B cell (primary cell): Measurements from ENCODE around the gene MBNL3. TPM values are rescaled to one million over a fixed set of nuclear protein-coding genes. Genes with fewer than 3 reads are reported as not detected.

Experiments
- ATAC-seq: fragments of 200-7000 bp; cut with Tn5 transposase; one replicate; pipeline ENCODE4 v1.10.0; 2021; ENCODE audit warnings: low read depth, mild to moderate bottlenecking, moderate number of reproducible peaks, moderate library complexity
- CTCF ChIA-PET: fragments of 350-600 bp; sonication (Branson Sonifier 250); formaldehyde crosslinking; loops from one replicate; lab custom pipeline; 2021; ENCODE audit warnings: antibody characterized with exemption, inconsistent platforms; lab: Charles Lee
- POLR2A ChIA-PET: fragments of 350-600 bp; sonication (Branson Sonifier 250); formaldehyde crosslinking; loops from one replicate; lab custom pipeline; 2021; ENCODE audit warnings: antibody characterized with exemption; lab: Charles Lee
- DNase-seq: peaks from one replicate; pipeline ENCODE4 v3.0.0; 2013
- H2AFZ ChIP-seq: 2 replicates; pipeline ENCODE4 v1.6.1; 2012; ENCODE audit warnings: mild to moderate bottlenecking, low read depth, low read length; ENCODE audit not compliant: insufficient read depth, poor library complexity, severe bottlenecking
- H3K27ac ChIP-seq, 2 donors: 1 replicate in 1 of 2; 2 replicates in 1 of 2; pipeline ENCODE4 v1.5.1; 2012 to 2013; ENCODE audit warnings: low read length in 2 of 2, mild to moderate bottlenecking in 2 of 2, moderate library complexity in 1 of 2
- H3K27me3 ChIP-seq, 4 experiments: fragments of 200-600 bp in 1 of 4; sonication (generic) in 1 of 4; replicated peaks in 1 of 4; 1 replicate in 2 of 4; 2 replicates in 2 of 4; pipeline versions ENCODE4 v1.6.1 to v1.7.0; 2013 to 2016; ENCODE audit warnings: low read length in 3 of 4, mild to moderate bottlenecking in 2 of 4, mixed read lengths in 1 of 4, moderate library complexity in 1 of 4; ENCODE audit not compliant: insufficient read depth in 4 of 4, control insufficient read depth in 3 of 4; ENCODE audit errors: control extremely low read depth in 1 of 4
- H3K36me3 ChIP-seq, 2 experiments: replicated peaks in 1 of 2; 1 replicate in 1 of 2; 2 replicates in 1 of 2; pipeline versions ENCODE4 v1.6.1 to v1.7.1; 2013; ENCODE audit warnings: low read length in 1 of 2; ENCODE audit not compliant: insufficient read depth in 2 of 2, control insufficient read depth in 1 of 2; ENCODE audit errors: control extremely low read depth in 1 of 2, extremely low read depth in 1 of 2
- H3K4me1 ChIP-seq, 2 donors: fragments of 200-600 bp in 1 of 2; sonication (generic) in 1 of 2; 1 replicate in 1 of 2; 2 replicates in 1 of 2; pipeline versions ENCODE4 v1.5.1 to v1.6.1; 2013 to 2017; ENCODE audit warnings: low read length in 2 of 2; ENCODE audit not compliant: control insufficient read depth in 2 of 2, insufficient read depth in 2 of 2
- H3K4me2 ChIP-seq: replicated peaks from 2 replicates; pipeline ENCODE3; 2012; ENCODE audit warnings: mild to moderate bottlenecking, low read depth, low read length; ENCODE audit not compliant: poor library complexity, severe bottlenecking
- H3K4me3 ChIP-seq, 5 experiments: fragments of 200-600 bp in 1 of 5; sonication (generic) in 1 of 5; 1 replicate in 3 of 5; 2 replicates in 2 of 5; pipeline versions ENCODE4 v1.5.1 to v1.7.0; 2011 to 2016; ENCODE audit warnings: low read length in 4 of 5, mild to moderate bottlenecking in 4 of 5, low read depth in 2 of 5, control low read depth in 1 of 5, moderate library complexity in 1 of 5; ENCODE audit not compliant: insufficient read depth in 1 of 5; ENCODE audit errors: control extremely low read depth in 1 of 5, extremely low read depth in 1 of 5
- H3K79me2 ChIP-seq: fragments of 200-600 bp; sonication (generic); one replicate; pipeline ENCODE4 v1.6.0; 2016; ENCODE audit warnings: low read length; ENCODE audit not compliant: control insufficient read depth, insufficient read depth
- H3K9ac ChIP-seq: fragments of 200-600 bp; sonication (generic); 2 replicates; pipeline ENCODE4 v1.6.1; 2017; ENCODE audit warnings: mild to moderate bottlenecking, low read length, moderate library complexity
- H3K9me3 ChIP-seq, 3 donors: one replicate each; pipeline versions ENCODE4 v1.6.1 to v1.7.1; 2013; ENCODE audit warnings: low read length in 2 of 3; ENCODE audit not compliant: control insufficient read depth in 2 of 3, insufficient read depth in 1 of 3; ENCODE audit errors: control extremely low read depth in 1 of 3
- H4K20me1 ChIP-seq: 2 replicates; pipeline ENCODE4 v1.6.0; 2012; ENCODE audit warnings: mild to moderate bottlenecking, low read length; ENCODE audit not compliant: insufficient read depth, control insufficient read depth, poor library complexity, severe bottlenecking
- H3K27ac Mint-ChIP-seq: one replicate; pipeline ENCODE4 v1.8.0; 2021; ENCODE audit warnings: mixed read lengths
- H3K27me3 Mint-ChIP-seq: one replicate; pipeline ENCODE4 v1.8.0; 2021; ENCODE audit warnings: mixed read lengths
- H3K4me1 Mint-ChIP-seq: one replicate; pipeline ENCODE4 v1.8.0; 2021; ENCODE audit warnings: mixed read lengths
- H3K4me3 Mint-ChIP-seq: one replicate; pipeline ENCODE4 v1.8.0; 2021; ENCODE audit warnings: mixed read lengths
- H3K9me3 Mint-ChIP-seq: one replicate; pipeline ENCODE4 v1.8.0; 2022; ENCODE audit warnings: mixed read lengths; ENCODE audit not compliant: insufficient read depth
- CTCF ChIP-seq: fragments of 200-600 bp; IDR thresholded peaks from one replicate; pipeline ENCODE4 v1.8.0; 2022; ENCODE audit warnings: antibody characterized with exemption, mild to moderate bottlenecking
- EZH2 ChIP-seq: IDR thresholded peaks from 2 replicates; pipeline ENCODE4 v1.6.1; 2012; ENCODE audit warnings: borderline replicate concordance, low read depth, mild to moderate bottlenecking, moderate library complexity, low read length; ENCODE audit not compliant: insufficient read depth, poor library complexity, severe bottlenecking
- WGBS: methylation state at CpG from one replicate; pipeline ENCODE4 v1.1.5; 2013; ENCODE audit warnings: missing lambda C conversion rate; ENCODE audit not compliant: insufficient coverage; 5-methylcytosine and 5-hydroxymethylcytosine counted together
- intact Hi-C: fragments of 100-400 bp; cut with micrococcal nuclease; formaldehyde crosslinking; loops from one replicate; pipeline ENCODE4 v1.10.0; 2022
- polyA plus RNA-seq: library from polyadenylated mRNA; depleted of rRNA; stranded (reverse); fragments of >200 nt; gene quantifications from 2 replicates; pipeline ENCODE4 v1.2.3, GENCODE V29; 2012
- total RNA-seq, 2 donors: library from RNA; stranded (reverse); fragments of 120-200 nt in 1 of 2; gene quantifications; 1 replicate in 1 of 2; 2 replicates in 1 of 2; pipeline versions ENCODE4 v1.2.3 to v1.2.4, GENCODE V29; 2013 to 2022

Gene MBNL3
- total and polyA plus RNA-seq, 2 donors (not counting 1 experiment from before 2014, with no cell fraction given), result 16.6 to 63.1 TPM

DNA sequence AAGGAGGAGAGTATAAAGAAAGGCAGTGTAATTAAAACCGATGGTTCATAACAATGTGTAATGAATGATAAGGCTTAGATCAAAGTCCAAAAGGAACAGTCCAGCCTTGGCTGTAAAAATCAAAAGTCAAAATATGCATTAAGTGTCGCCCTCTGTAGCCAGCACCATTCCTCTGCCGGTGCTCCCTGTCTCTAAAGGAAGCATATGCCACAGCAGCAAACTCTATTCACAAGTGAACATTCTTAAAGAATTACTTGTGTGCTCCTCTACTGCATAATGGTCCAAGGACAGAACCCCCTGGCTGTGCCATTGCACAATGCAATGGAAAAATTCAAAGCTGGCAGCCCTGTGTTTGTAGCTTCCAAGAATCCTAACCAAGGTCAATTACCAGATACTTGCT, 16.3 kb upstream of the MBNL3 start:
- intact Hi-C loops, result no loop called here
- H3K4me3 ChIP-seq, result no peak overlapping the region
- H3K4me1 ChIP-seq, result no peaks in the 10 kb centered on the region
- ATAC-seq, result no peak
- Mint-ChIP-seq H3K4me3 (no peak overlapping the region), H3K9me3 (no peaks in the 10 kb centered on the region), H3K27ac (no peak overlapping the region), H3K4me1 (no peaks in the 10 kb centered on the region), H3K27me3 (no peaks in the 10 kb centered on the region)
- H3K27me3 ChIP-seq, result peaks cover 0 to 7% (median 0%) of the 10 kb centered on the region in 4 experiments
- no peaks in the 10 kb centered on the region for H4K20me1 ChIP-seq
- no peaks in the 10 kb centered on the region for H3K36me3 ChIP-seq
- no peaks in the 10 kb centered on the region for H3K9me3 ChIP-seq
- H3K9ac ChIP-seq, result no peak overlapping the region
- no peak overlapping the region for H2AFZ ChIP-seq
- 100% methylated on average over 1 of the region's 3 CpGs for WGBS
- no peak overlapping the region for H3K27ac ChIP-seq
- H3K79me2 ChIP-seq, result no peaks in the 10 kb centered on the region
- no peak for DNase-seq
- TF ChIP-seq EZH2, result no peak
- no peak for TF ChIP-seq CTCF
- ChIA-PET CTCF (interaction anchor here (1.3 kb wide), 1 partner anchor 212 kb away, joined by 3 read pairs; no protein-coding TSS in a partner anchor), POLR2A (no interaction called here)
- no peak overlapping the region for H3K4me2 ChIP-seq

- ChIA-PET CTCF (no interaction called here), POLR2A (interaction anchor here (0.7 kb wide), 1 partner anchor 12 kb away, joined by 3 read pairs; no protein-coding TSS in a partner anchor)
- Histone ChIP-seq H4K20me1 (no peaks in the 10 kb centered on the region), H3K4me2 (no peak overlapping the region), H3K4me1 (no peaks in the 10 kb centered on the region), H3K27me3 (peaks cover 0 to 7% (median 0%) of the 10 kb centered on the region in 4 experiments), H3K4me3 (no peak overlapping the region), H3K27ac (no peak overlapping the region), H2AFZ (no peak overlapping the region), H3K36me3 (no peaks in the 10 kb centered on the region), H3K79me2 (no peaks in the 10 kb centered on the region), H3K9me3 (no peaks in the 10 kb centered on the region), H3K9ac (no peak overlapping the region)
- TF ChIP-seq EZH2 (no peak), CTCF (no peak)
- intact Hi-C loops, result no loop called here
- Mint-ChIP-seq H3K4me1 (no peaks in the 10 kb centered on the region), H3K9me3 (no peaks in the 10 kb centered on the region), H3K27ac (no peak overlapping the region), H3K4me3 (no peak overlapping the region), H3K27me3 (no peaks in the 10 kb centered on the region)
- no CpG with 5 or more reads among the region's 1 CpG for WGBS
- ATAC-seq (no peak), DNase-seq (no peak)
Measured at GRCh38 chrX:132504417-132504816, 15.6 kb upstream of the MBNL3 start.
